HG02981 (cell line): Measurements from ENCODE around the gene KCNQ4.

Experiments used
- ATAC-seq: cut with Tn5 transposase; IDR thresholded peaks from one replicate; pipeline ENCODE4 v1.9.1; 2021; ENCODE audit warnings: mild to moderate bottlenecking, moderate library complexity; ENCODE audit not compliant: unreplicated experiment

Gene KCNQ4

DNA sequence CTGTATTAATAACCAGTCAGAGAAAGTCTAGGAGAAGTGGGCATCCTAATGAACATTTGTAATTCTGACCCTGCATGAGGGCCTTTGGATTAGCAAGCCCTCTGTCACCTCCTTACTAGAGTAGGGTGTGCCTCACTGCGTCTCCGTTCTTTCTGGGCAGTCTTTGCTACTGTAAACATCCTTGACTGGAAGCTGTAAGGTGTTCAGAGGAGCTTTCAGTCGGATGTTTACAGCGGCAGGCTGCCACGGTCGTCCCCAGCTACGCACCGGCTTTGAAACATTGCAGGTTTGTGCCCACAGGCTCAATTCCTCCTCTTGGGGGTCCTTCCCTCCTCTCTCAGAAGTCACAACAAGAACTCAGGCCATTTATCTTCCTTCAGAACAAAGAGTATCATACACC is 29.4 kb upstream of the KCNQ4 start:
- no peak for ATAC-seq

DNA sequence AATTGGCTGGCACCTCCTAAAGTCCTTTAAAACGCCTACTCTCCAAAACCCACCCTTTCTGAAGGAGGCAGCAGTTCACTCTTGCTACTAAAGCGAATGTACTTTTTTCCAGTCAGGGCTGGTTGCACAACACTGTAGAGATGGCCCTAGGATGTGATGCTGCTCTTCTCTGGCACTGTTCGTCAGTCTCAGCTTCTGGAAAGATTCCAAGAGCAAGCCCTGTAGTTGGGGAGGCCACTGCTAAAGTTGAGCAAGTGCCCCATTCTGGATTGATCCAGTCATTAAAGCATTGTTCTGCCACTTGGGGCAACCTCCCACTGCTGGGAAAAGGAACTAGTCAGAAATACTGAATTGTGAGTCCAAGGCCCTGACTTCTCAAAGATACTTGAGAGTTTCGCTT is 28.5 kb upstream of the KCNQ4 start:
- no peak for ATAC-seq

DNA sequence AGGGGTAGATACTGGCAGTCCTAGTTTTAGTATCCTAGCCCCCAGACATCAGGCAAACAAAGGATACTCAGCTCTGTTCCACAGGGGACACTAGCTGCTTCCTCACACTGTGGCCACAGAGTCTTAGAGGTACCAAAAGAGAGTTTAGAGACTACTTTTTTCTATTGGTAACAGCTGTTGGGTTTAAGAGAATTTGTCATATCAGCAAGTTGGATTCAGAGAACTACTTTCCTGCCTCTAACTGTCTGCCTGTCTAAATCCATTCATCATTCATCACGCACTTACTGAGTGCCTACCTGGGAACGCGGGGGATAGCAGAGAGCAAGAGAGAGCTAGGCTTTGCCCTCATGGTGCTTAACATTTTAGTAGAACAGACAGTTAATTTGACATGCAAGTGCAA is 27.1 kb upstream of the KCNQ4 start:
- ATAC-seq = no peak

DNA sequence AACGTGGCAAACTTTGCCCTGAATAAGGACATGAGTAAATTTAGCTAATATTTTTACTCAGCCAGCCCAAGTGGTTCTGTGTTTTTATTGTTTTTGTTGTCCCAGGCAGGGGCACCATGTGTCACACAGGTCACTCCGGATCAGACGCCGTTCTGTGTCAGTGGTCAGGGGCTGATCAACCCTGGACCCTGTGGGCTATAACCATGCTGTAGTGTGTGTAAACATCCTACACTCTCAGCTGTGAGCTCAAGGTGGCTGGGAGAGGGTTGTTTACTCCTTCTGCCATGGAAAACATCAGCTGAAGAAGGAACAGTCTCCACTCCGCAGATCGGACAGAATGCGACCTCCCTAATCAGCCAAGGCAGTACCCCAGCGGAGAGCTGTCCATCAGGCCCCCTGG is 26.5 kb upstream of the KCNQ4 start:
- no peak for ATAC-seq

DNA sequence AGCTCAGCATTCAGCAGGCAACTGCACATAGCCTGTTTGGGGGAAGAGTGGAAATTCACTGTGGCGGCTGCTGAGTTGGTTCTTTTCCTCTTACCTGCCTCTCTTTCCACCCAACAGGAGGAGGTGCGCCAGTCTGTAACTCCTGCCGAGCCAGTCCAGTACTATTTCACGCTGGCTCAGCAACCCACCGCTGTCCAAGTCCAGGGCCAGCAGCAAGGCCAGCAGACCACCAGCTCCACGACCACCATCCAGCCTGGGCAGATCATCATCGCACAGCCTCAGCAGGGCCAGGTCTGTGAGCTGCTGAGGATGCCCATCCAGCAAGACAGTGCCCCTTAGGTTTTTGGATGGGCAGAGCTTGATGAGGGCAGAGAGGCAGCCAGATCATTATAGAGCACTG is 25.6 kb upstream of the KCNQ4 start:
- ATAC-seq = no peak

DNA sequence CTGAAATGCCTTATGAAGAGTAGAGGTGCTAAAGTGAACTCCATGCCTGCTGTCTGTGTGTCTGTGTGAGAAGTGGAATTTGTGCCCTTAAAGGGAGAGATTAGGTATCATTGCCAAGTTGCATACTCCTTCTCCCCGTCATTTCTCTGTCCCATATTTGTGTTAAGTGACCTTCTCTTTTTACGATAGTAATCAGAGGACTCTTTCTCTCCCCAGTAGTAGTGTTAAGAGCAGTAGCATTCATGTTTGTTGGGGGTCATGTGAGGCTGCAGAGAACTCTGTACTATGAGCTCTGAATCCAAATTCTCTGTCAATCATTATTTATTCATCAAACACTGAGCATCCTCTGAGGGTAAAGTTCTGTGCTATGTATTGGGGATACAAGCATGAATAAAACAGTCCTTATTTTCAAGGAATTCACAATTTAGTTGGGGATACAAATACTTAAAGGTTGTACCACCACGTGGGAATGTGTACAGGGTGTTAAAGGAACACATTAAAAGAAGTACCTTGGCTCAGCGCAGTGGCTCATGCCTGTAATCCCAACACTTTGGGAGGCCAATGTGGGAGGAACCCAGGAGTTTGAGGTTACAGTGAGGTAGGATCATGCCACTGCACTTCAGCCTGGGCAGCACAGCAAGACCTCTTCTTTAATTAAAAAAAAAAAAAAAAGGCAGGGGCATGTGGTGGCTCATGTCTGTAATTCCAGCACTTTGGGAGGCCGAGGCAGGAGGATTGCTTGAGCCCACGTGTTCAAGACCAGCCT is 24.8 kb upstream of the KCNQ4 start:
- ATAC-seq = no peak

DNA sequence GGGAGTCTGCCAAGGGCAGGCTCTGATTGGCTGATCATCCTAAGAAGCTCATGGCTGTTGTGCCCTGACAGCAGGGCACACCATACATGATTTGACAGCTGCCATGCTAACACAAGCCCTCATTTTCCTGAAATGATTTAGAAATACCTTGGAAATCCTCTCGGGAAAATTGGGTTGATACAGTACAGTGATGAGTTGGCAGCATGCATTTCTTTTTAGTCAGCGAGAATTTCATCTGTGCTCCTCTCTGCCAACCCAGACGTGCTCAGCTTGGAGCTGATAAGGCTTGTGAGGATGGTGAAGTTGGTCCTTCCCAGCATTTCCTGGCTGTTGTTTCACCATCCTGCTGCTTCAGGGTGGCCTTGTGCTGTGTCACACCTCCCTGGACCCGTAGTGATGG is 22.6 kb upstream of the KCNQ4 start:
- no peak for ATAC-seq

DNA sequence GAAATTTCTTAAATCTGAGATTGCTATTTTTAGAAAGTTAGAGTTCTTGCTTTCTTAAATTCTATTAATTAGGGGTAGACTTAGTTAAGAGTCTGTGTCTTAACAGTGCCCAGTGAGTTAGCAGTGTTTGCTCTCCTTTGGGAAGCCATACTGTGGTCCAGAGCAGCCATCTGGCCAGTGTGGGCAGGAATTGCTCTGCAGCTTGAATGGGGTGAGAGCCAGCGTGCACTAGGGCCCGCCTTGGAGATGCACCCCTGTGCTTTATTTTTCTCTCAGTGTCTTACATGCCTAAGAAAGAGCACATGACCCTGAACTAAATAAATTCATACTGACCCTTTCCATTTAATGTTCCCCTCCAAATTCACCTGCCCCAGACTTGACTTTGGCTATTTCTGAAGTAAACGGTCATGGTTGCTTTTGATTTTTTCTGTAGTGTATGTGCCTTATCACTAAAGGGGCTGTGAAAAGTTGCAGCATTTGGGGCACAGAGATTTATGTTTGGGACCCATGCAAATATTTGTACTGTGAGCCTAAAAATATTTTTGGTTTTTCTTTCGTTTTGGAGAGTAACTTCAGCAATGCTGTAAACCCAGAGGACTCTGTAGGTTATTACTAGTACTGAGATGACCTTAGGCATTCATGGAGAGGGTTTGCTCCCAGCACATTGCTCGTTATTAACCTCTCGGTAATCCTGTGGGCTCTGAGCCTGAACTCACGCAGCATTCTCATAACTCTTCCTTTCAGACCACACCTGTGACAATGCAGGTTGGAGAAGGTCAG is 21.3 kb upstream of the KCNQ4 start:
- no peak for ATAC-seq

DNA sequence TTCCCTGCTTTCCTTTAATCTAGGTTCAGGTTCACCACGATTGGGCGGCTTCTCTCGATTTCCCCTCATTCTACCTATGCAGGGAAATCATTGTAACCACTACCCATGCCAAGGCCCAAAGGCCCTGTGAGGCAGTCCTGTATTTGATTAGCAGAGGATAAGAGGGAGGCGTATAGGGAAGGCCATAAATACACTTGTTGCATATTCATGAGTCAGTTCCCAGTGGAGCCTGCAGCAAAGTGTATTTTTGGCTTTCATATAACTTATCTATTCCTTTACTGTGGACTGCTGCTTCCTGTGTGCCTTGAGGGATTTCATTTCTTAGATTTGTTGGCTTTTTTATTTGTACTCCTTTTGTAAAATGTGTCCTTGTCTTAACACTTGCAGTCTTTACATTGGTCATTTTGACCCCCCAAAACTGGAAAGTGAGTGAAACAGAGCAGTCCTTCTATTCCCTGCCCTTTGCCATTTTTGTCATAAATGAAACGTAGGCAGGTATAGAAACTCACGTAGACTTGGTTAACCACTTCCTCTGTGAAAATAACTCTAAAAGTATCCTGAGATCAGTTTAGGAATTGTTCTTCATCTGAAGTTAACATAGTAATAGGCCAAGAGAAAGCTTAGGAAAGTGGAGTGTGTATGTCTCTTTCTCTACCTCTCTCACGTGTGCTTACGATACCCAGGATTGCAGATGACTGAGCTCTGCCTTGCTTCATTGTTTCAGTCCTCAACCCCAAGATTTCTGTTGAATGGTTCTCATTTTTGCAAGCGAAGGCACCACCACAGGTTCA is 19.6 kb upstream of the KCNQ4 start:
- peak; percentile 28 for ATAC-seq

DNA sequence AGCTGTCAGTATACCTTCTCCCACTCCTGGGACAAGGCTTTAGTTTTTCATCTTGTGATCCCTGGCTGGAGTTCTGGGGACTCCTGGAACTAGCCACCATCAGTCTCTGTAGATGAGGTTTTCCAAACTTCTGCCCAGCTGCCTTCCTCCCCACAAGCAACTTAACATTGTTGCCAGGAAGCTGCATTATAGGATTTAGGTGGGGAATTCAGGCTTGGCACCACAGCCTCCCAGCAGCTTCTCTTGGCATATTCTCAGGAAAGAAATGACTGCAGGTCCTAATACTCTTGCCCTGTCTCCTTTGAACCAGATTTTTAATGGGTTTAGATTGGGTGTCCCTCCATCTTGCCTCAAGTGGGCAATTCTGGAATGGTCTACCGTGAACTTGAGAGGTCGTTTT is 18.6 kb upstream of the KCNQ4 start:
- ATAC-seq = no peak

DNA sequence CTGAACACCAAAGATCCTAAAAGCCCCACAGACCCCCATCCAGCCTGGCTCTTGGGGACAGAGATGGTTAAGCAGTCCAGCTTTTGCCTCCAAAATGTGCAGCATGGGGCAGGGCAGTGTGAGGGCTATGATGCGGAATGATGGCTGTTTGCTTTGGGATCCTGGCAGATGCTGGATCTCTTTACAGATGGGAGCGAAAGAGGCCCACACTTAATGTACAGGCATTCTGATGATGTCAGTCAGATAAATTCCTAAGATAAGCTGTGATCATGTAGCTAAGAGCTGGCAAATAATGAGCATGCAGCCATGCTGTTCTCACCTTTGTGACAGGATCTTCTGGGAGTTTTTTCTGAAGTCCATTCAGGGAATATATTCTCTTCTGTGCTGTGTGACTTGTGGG is 17.6 kb upstream of the KCNQ4 start:
- ATAC-seq = no peak

DNA sequence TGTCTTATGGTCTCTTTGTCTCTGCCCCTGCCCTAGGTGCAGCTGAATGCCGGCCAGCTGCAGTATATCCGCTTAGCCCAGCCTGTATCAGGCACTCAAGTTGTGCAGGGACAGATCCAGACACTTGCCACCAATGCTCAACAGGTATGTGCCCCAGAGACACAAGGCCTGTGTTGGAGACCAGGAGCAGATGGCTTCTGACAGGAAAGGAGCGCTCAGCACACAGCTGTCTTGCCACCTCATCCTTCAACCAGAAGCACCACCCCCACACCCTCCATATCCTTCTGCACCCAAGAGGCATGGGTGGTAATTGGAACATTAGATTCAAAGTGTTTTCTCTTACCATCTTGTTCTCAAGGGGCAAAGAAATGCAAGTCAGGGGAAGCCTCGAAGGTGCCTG is 17.0 kb upstream of the KCNQ4 start:
- no peak for ATAC-seq

DNA sequence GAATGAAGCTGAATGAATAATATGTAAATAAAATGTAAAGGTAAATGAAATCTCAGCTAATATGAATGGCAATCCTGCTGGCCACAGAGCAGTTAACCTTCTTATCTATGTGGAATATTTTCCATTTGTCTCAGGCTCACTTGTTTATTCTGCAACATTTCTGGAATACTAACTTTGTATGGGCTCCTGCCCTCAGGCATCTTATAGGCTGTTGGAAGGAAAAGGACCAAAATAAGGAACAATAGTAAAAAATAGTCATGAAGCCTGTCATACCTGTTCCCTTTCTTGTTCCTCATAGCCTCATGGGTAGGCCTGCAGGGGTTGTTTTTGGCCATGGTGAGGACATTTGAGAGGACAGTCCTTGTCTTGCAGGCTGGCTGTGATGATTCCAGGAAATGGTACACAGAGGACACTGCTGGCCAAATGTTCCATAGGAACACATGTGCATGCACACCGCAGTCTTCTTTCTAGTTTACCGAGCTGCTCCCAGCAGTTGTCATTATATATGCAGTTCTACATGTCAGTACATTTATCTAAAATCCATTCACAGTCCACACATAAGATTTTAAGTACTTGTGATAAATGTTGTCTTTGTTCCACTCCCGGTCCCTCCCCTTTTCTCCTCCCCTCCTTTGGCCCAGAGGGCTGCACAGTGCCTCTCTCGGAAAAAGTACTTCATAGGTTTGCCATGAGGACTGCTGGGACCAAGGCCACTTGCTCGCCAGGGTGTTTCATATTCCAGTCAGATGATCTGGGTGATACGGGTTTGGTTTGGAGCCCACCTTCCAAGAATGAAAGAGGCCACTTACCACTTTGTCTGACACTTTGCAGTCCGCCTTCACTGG is 15.2 kb upstream of the KCNQ4 start:
- ATAC-seq = no peak

DNA sequence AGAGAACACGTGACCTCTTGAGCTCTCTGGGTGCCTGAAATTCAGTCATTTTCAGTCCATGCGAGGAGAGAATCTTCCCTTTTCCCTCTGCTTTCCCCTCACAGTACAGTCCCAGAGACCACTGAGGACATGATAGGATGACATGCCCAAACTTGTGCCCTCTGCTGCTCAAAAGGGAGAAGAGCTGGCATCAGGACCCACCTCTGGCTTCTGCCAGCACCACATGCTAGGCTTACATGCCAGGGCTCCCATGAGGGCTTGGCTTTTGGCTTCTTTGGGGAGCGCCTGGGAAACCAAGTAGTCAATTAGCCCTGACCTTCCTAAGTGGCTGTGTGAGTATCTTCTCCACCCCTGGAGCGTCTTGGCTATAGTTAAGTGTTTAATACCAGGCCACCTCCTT is 13.8 kb upstream of the KCNQ4 start:
- ATAC-seq = no peak

DNA sequence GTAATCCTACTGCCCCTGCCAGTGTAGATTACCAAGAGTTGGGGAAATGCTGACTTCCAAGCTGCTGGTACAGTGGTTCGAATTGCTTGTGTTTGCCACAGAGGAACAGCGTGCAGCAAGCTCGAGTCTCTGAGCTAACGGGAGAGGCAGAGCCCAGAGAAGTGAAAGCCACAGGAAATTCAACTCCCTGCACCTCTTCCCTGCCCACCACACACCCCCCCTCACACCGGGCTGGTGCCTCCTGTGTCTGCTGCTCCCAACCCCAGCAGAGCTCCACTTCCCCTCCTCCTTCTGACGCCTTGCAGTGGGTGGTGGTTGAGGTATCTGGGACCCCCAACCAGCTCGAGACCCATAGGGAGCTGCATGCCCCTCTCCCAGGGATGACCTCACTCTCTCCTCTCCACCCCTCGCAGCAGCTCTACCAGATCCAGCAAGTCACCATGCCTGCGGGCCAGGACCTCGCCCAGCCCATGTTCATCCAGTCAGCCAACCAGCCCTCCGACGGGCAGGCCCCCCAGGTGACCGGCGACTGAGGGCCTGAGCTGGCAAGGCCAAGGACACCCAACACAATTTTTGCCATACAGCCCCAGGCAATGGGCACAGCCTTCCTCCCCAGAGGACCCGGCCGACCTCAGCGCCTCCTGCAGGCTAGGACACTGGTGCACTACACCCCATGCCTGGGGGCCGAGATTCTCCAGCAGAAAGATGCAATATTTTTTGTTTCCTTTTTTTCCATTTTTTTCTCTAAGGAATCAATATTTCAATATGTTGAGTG is 13.1 kb upstream of the KCNQ4 start:
- ATAC-seq = no peak

DNA sequence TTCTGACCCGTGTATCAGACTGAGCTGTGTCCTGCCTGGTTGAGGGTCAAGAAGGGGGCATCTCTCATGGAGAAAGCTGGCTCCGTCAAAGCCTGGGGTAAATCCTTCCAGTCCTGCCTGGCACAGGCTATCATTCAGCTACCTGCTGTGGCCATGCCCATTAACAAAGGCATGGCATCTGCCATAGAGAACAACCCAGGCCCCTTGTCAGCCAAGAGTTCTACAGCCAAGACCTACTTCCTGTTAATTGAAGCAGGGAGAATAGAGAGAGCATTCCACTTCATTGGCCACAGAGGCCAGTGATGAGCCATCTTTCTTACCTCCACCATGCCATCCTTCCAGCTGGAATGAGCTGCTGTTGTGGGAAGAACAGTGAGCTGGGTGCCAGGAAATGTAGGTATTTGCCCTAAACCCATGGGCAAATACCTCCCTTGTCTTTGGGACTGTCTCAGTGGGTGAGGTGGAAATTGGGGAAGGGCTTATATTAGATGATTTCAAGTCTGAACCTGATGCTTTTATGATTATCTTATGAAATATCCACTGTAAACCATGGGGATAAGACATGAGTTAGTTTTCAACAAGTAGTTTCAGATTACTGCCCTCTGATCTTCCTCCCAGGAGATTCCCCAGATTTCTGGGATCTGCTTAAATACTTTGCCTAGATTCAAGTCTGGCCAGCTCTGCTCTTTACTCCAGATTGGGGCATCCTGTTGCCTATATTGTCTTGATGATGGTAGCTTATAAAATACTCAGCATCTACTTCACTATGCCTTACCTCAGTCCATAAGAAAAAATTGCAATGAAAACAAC is 11.2 kb upstream of the KCNQ4 start:
- no peak for ATAC-seq

DNA sequence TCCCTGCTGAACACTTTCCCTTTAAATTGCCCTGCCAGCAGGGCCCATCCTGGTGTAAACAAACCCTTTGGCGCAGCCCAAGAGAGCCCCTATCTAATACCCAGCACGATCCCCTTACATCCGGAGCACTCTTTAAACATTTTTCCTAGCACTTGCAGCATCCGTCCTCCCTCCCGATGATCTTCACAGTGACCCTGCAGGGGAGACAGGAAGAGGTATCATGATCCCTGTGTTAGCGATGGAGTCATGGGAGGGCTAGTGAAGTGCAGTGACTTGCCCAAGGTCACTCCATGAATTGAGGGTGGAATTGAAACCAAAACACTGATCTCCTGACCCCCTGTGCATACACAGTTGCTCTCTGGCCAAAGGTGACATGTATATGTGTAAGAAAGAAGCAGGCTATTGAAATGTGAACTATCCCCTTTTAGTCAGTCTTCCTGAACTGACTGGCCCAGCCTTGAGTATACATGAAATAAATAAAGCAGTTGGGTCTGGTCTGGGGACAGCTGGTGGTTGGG is 9.8 kb upstream of the KCNQ4 start:
- no peak for ATAC-seq

DNA sequence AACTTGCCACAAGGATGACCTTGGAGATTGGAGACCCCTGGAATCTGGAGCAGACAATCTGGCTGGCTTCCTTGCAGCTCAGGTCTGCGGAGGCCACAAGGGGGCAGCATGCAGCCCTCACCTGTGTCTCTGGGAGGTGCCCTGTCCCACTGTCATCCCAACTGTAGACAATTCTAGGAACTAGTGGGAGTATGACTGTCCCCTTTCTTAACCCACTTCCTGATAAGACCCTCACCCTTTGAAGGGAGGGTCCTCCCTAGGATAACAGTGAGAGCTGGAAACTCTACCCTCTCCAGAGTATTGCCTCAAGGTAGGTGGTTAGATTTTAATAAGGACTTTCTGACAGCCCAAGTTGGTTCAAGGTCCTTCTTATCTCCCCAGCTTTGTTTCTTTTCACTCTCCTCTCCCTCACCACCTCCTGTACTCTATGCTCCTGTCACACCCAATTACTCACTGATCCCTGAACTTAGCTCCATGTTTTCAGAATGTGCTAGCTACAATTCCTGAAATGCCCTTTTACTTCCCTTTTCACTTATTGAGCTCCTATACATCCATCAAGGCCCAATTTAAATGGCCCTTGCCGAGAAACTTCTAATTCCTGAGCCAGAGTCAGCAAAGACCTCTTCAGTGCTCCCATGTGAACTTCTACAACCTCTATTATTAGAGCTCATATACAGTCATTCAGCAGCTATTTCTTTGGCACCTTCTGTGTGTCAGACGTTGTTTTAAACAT is 9.2 kb upstream of the KCNQ4 start:
- no peak for ATAC-seq
